Trophoblast cell (in vitro differentiated cells and primary cell): ENCODE results near the gene SLC30A7.

Source experiments
- DNase-seq, 2 donors: peaks; one replicate each; pipeline ENCODE4 v3.0.0-alpha.2; 2016
- H2AFZ ChIP-seq: 2 replicates; pipeline ENCODE4 v1.6.1; 2013; ENCODE audit warnings: low read length, moderate library complexity, mild to moderate bottlenecking; ENCODE audit not compliant: insufficient read depth, poor library complexity
- H2AK5ac ChIP-seq: 2 replicates; pipeline ENCODE4 v1.6.1; 2013; ENCODE audit warnings: mild to moderate bottlenecking, low read length
- H2BK120ac ChIP-seq: 2 replicates; pipeline ENCODE4 v1.6.1; 2013; ENCODE audit warnings: low read length, mild to moderate bottlenecking, moderate library complexity; ENCODE audit not compliant: insufficient read depth, poor library complexity
- H2BK12ac ChIP-seq: 2 replicates; pipeline ENCODE4 v1.6.1; 2013; ENCODE audit warnings: mild to moderate bottlenecking, low read length, moderate library complexity
- H2BK5ac ChIP-seq: 2 replicates; pipeline ENCODE4 v1.6.1; 2013; ENCODE audit warnings: low read length, low read depth, moderate library complexity, mild to moderate bottlenecking; ENCODE audit not compliant: poor library complexity
- H3K14ac ChIP-seq: 2 replicates; pipeline ENCODE4 v1.6.1; 2013; ENCODE audit warnings: mild to moderate bottlenecking, low read length
- H3K18ac ChIP-seq: 2 replicates; pipeline ENCODE4 v1.6.1; 2013; ENCODE audit warnings: mild to moderate bottlenecking, low read length
- H3K23ac ChIP-seq: 2 replicates; pipeline ENCODE4 v1.6.1; 2013; ENCODE audit warnings: low read length
- H3K27ac ChIP-seq: 2 replicates; pipeline ENCODE4 v1.5.1; 2013; ENCODE audit warnings: low read depth, mild to moderate bottlenecking, inconsistent platforms, low read length, moderate library complexity
- H3K27me3 ChIP-seq: 2 replicates; pipeline ENCODE4 v1.6.1; 2013; ENCODE audit warnings: inconsistent platforms, mild to moderate bottlenecking, low read length, moderate library complexity; ENCODE audit not compliant: insufficient read depth
- H3K36me3 ChIP-seq, 2 experiments: 1 replicate in 1 of 2; 2 replicates in 1 of 2; pipeline ENCODE4 v1.6.1; 2013; ENCODE audit warnings: low read length in 2 of 2, mild to moderate bottlenecking in 2 of 2, moderate library complexity in 1 of 2; ENCODE audit not compliant: insufficient read depth in 2 of 2, control insufficient read depth in 1 of 2
- H3K4ac ChIP-seq: 2 replicates; pipeline ENCODE4 v1.6.1; 2013; ENCODE audit warnings: low read depth, mild to moderate bottlenecking, low read length, moderate library complexity
- H3K4me1 ChIP-seq, 2 experiments: 1 replicate in 1 of 2; 2 replicates in 1 of 2; pipeline ENCODE4 v1.6.1; 2013; ENCODE audit warnings: low read length in 2 of 2, mild to moderate bottlenecking in 2 of 2, moderate library complexity in 1 of 2; ENCODE audit not compliant: insufficient read depth in 2 of 2, control insufficient read depth in 1 of 2
- H3K4me2 ChIP-seq: 2 replicates; pipeline ENCODE4 v1.6.1; 2013; ENCODE audit warnings: inconsistent platforms, mild to moderate bottlenecking, low read length, moderate library complexity
- H3K4me3 ChIP-seq: 2 replicates; pipeline ENCODE4 v1.5.1; 2013; ENCODE audit warnings: mild to moderate bottlenecking, low read depth, low read length, inconsistent platforms
- H3K79me1 ChIP-seq: one replicate; pipeline ENCODE4 v1.6.1; 2013; ENCODE audit warnings: low read length
- H3K79me2 ChIP-seq: 2 replicates; pipeline ENCODE4 v1.6.1; 2013; ENCODE audit warnings: low read length, mild to moderate bottlenecking; ENCODE audit not compliant: control insufficient read depth, insufficient read depth, poor library complexity
- H3K9ac ChIP-seq: 2 replicates; pipeline ENCODE4 v1.6.1; 2013; ENCODE audit warnings: mild to moderate bottlenecking, low read length
- H3K9me3 ChIP-seq: 2 replicates; pipeline ENCODE4 v1.6.1; 2013; ENCODE audit warnings: low read depth, mild to moderate bottlenecking, control low read depth, inconsistent platforms, low read length; ENCODE audit not compliant: insufficient read depth
- H4K12ac ChIP-seq: 2 replicates; pipeline ENCODE4 v1.6.1; 2013; ENCODE audit warnings: low read depth, mild to moderate bottlenecking, low read length, moderate library complexity
- H4K8ac ChIP-seq: 2 replicates; pipeline ENCODE4 v1.6.1; 2013; ENCODE audit warnings: low read depth, mild to moderate bottlenecking, low read length, moderate library complexity
- H4K91ac ChIP-seq: one replicate; pipeline ENCODE4 v1.6.1; 2013; ENCODE audit warnings: low read depth, mild to moderate bottlenecking, low read length, moderate library complexity
- WGBS: extraction: QIAGEN DNeasy Blood & Tissue Kit; methylation state at CpG from one replicate; pipeline ENCODE4 v1.1.7; 2013; ENCODE audit warnings: missing lambda C conversion rate; ENCODE audit not compliant: insufficient read length, insufficient coverage; ENCODE audit errors: extremely low coverage; 5-methylcytosine and 5-hydroxymethylcytosine counted together

The SLC30A7 gene

DNA sequence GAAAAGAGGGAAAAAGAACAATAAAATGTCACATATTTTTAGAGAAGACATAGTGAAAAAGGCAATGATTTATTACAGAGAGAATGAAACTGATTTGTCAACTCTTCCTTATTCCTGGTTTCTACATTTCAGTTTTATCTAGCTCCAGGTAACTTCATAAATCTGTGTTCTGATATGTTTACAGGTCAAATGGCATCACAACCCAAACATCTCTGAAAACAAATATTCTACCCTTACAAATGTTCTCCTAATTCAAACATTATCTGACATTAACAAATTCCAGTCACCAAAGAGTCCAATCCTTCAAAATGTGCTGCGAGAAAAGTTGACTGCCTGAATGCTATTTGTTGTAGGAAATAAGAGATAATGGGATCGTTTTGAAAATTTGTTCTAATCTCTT lies 21.5 kb upstream of the SLC30A7 start:
- no peak overlapping the region for H4K8ac ChIP-seq
- H3K79me2 ChIP-seq = no peaks in the 10 kb centered on the region
- no peak overlapping the region for H3K4me2 ChIP-seq
- H2AFZ ChIP-seq = no peak overlapping the region
- H3K4me3 ChIP-seq = no peak overlapping the region
- no peak overlapping the region for H3K23ac ChIP-seq
- H4K91ac ChIP-seq = no peak overlapping the region
- H3K4me1 ChIP-seq = no peaks in the 10 kb centered on the region
- no peak overlapping the region for H3K18ac ChIP-seq
- no peak overlapping the region for H3K27ac ChIP-seq
- H3K27me3 ChIP-seq = no peaks in the 10 kb centered on the region
- no peak for DNase-seq
- H3K9me3 ChIP-seq = no peaks in the 10 kb centered on the region
- no peaks in the 10 kb centered on the region for H3K36me3 ChIP-seq
- no peak overlapping the region for H3K14ac ChIP-seq
- no peaks in the 10 kb centered on the region for H3K79me1 ChIP-seq
- no CpG with 5 or more reads among the region's 2 CpGs for WGBS
- H2BK5ac ChIP-seq = no peak overlapping the region
- no peak overlapping the region for H4K12ac ChIP-seq
- H3K4ac ChIP-seq = no peak overlapping the region
- no peak overlapping the region for H2BK120ac ChIP-seq
- no peak overlapping the region for H2BK12ac ChIP-seq
- H2AK5ac ChIP-seq = no peak overlapping the region
- no peak overlapping the region for H3K9ac ChIP-seq

DNA sequence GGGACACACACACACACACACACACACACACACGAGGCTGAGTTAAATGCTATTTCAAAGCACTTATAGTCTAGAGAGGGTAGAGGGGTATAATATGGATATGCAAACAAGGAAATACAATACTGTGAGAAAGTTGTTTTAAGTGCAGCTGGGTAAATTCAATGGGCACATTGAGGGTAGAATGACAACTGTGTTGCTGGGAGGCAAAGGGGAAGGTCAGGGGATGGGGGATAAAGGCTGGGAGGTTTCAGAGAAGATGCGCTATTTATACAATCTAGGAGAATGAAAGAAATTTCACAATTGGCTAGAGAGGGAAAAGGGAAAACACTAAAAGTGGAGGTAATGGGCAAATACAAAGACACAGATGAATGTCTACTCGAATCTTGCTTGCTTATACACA lies 20.7 kb upstream of the SLC30A7 start:
- H3K4me2 ChIP-seq = no peak overlapping the region
- no peak for DNase-seq
- no peak overlapping the region for H2BK120ac ChIP-seq
- H3K23ac ChIP-seq = no peak overlapping the region
- no peak overlapping the region for H4K8ac ChIP-seq
- H3K18ac ChIP-seq = no peak overlapping the region
- no peak overlapping the region for H2BK12ac ChIP-seq
- H2AK5ac ChIP-seq = no peak overlapping the region
- no peak overlapping the region for H3K4ac ChIP-seq
- no CpG with 5 or more reads among the region's 3 CpGs for WGBS
- H3K36me3 ChIP-seq = no peaks in the 10 kb centered on the region
- H3K9ac ChIP-seq = no peak overlapping the region
- H2AFZ ChIP-seq = no peak overlapping the region
- H3K9me3 ChIP-seq = no peaks in the 10 kb centered on the region
- no peak overlapping the region for H3K27ac ChIP-seq
- H2BK5ac ChIP-seq = no peak overlapping the region
- no peaks in the 10 kb centered on the region for H3K79me1 ChIP-seq
- no peaks in the 10 kb centered on the region for H3K4me1 ChIP-seq
- H3K79me2 ChIP-seq = no peaks in the 10 kb centered on the region
- no peak overlapping the region for H4K12ac ChIP-seq
- no peak overlapping the region for H3K14ac ChIP-seq
- H3K27me3 ChIP-seq = no peaks in the 10 kb centered on the region
- no peak overlapping the region for H4K91ac ChIP-seq
- H3K4me3 ChIP-seq = no peak overlapping the region

DNA sequence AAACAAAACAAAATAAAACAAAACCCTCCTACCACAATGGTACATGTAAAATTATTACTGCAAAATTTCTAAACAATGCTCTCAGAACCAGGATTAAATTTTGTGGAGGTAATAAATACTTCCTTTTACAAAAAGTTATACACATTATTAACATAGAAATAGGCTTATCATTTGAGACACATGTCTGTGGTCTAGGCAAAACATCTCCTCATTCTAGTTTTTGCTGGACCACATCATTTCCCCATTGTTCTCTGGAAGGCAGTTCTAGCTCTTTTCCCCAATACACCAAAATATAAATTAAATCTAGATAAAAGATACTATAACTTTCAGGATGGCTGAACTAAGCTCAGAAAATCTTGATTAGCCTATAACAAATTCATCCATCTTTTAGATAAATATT lies 19.6 kb upstream of the SLC30A7 start:
- Histone ChIP-seq H2BK5ac (no peak overlapping the region), H2AFZ (no peak overlapping the region), H3K79me2 (no peaks in the 10 kb centered on the region), H3K23ac (no peak overlapping the region), H3K36me3 (no peaks in the 10 kb centered on the region), H3K79me1 (no peaks in the 10 kb centered on the region), H3K27ac (no peak overlapping the region), H2AK5ac (no peak overlapping the region), H3K9me3 (no peaks in the 10 kb centered on the region), H2BK12ac (no peak overlapping the region), H3K14ac (no peak overlapping the region), H3K4me1 (no peaks in the 10 kb centered on the region), H2BK120ac (no peak overlapping the region), H3K4ac (no peak overlapping the region), H3K4me3 (no peak overlapping the region), H3K18ac (no peak overlapping the region), H3K9ac (no peak overlapping the region), H3K4me2 (no peak overlapping the region), H4K8ac (no peak overlapping the region), H4K91ac (no peak overlapping the region), H3K27me3 (no peaks in the 10 kb centered on the region), H4K12ac (no peak overlapping the region)
- DNase-seq = no peak

DNA sequence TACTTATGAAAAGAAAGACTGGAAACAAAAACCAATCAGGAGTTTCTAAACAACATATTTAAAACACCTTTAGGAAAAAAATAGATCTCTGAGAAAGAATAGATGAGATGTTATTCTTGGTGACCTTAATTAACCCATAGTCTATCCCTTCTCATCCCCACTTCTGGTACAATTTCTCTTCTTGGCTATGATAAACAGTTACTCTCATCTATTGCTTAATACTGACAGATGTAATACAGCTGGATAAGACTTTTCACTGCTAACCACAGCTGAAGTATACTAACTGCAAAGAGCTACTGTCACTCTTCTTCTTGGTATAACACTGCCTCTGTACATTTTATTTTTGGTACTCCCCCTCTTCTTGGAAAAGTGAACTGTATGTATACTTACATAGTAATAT lies 16.5 kb upstream of the SLC30A7 start:
- Histone ChIP-seq H3K4ac (no peak overlapping the region), H4K12ac (no peak overlapping the region), H3K14ac (no peak overlapping the region), H3K4me3 (no peak overlapping the region), H3K4me2 (no peak overlapping the region), H3K79me2 (no peaks in the 10 kb centered on the region), H3K4me1 (no peaks in the 10 kb centered on the region), H3K18ac (no peak overlapping the region), H3K36me3 (no peaks in the 10 kb centered on the region), H3K27ac (no peak overlapping the region), H2AK5ac (no peak overlapping the region), H4K8ac (no peak overlapping the region), H3K9ac (no peak overlapping the region), H2BK12ac (no peak overlapping the region), H3K27me3 (no peaks in the 10 kb centered on the region), H3K23ac (no peak overlapping the region), H3K9me3 (no peaks in the 10 kb centered on the region), H4K91ac (no peak overlapping the region), H3K79me1 (no peaks in the 10 kb centered on the region), H2BK120ac (no peak overlapping the region), H2AFZ (no peak overlapping the region), H2BK5ac (no peak overlapping the region)
- no peak for DNase-seq

DNA sequence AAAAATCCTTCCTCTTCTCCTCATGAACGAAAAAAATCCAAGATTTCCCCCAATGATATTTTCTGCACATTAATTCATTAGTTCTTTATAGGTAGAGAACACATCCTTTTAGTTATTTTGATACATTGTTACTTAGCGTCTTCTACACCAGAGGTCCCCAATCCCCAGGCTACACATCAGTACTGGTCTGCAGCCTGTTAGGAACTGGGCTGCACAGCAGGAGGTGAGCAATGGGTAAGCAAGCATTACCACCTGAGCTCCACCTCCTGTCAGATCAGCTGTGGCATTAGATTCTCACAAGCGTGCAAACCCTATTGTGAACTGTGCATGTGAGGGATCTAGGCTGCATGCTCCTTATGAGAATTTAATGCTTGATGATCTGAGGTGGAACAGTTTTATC lies 14.2 kb upstream of the SLC30A7 start:
- WGBS = no CpG with 5 or more reads among the region's 3 CpGs
- Histone ChIP-seq H3K18ac (no peak overlapping the region), H2BK5ac (no peak overlapping the region)

More for the DNA sequence above, 14.2 kb upstream of the SLC30A7 start:
- Histone ChIP-seq H3K9ac (no peak overlapping the region), H3K4me3 (no peak overlapping the region), H3K23ac (no peak overlapping the region), H3K4me2 (no peak overlapping the region), H3K4ac (no peak overlapping the region), H2BK12ac (no peak overlapping the region), H2AK5ac (no peak overlapping the region), H3K4me1 (no peaks in the 10 kb centered on the region), H4K8ac (no peak overlapping the region), H3K79me1 (no peaks in the 10 kb centered on the region), H4K91ac (no peak overlapping the region), H2BK120ac (no peak overlapping the region), H3K36me3 (no peaks in the 10 kb centered on the region), H3K27ac (no peak overlapping the region), H3K14ac (no peak overlapping the region), H4K12ac (no peak overlapping the region), H3K27me3 (no peaks in the 10 kb centered on the region), H2AFZ (no peak overlapping the region), H3K79me2 (no peaks in the 10 kb centered on the region), H3K9me3 (no peaks in the 10 kb centered on the region)
- no peak for DNase-seq
